Liver (tissue), 9 donors: ENCODE data around the gene CMIP. TPM values are rescaled to one million over a fixed set of nuclear protein-coding genes. Genes with fewer than 3 reads are reported as not detected.

Source experiments
- DNase-seq: peaks from one replicate; pipeline ENCODE4 v3.0.0-alpha.2; 2017; ENCODE audit warnings: low spot score
- H3K27ac ChIP-seq, 2 donors: one replicate each; pipeline ENCODE4 v1.7.0; 2013; ENCODE audit warnings: inconsistent platforms in 2 of 2, low read length in 2 of 2, control low read depth in 1 of 2, low read depth in 1 of 2, mild to moderate bottlenecking in 1 of 2
- H3K27me3 ChIP-seq, 4 donors: one replicate each; pipeline versions ENCODE4 v1.6.1 to v1.7.0; 2013; ENCODE audit warnings: low read length in 3 of 4, inconsistent platforms in 1 of 4, mild to moderate bottlenecking in 1 of 4, moderate library complexity in 1 of 4; ENCODE audit not compliant: control insufficient read depth in 4 of 4, insufficient read depth in 4 of 4
- H3K36me3 ChIP-seq, 4 donors: one replicate each; pipeline versions ENCODE4 v1.6.1 to v1.7.0; 2013; ENCODE audit warnings: low read length in 3 of 4, mild to moderate bottlenecking in 3 of 4, low read depth in 1 of 4, moderate library complexity in 1 of 4; ENCODE audit not compliant: control insufficient read depth in 4 of 4, insufficient read depth in 3 of 4
- H3K4me1 ChIP-seq, 4 donors: one replicate each; pipeline versions ENCODE4 v1.6.1 to v1.7.0; 2013; ENCODE audit warnings: low read length in 3 of 4, mild to moderate bottlenecking in 3 of 4, moderate library complexity in 1 of 4; ENCODE audit not compliant: control insufficient read depth in 4 of 4, insufficient read depth in 4 of 4
- H3K4me3 ChIP-seq, 3 donors: one replicate each; pipeline versions ENCODE4 v1.6.1 to v1.7.0; 2013; ENCODE audit warnings: low read length in 3 of 3, control low read depth in 1 of 3, low read depth in 1 of 3, mild to moderate bottlenecking in 1 of 3
- H3K9ac ChIP-seq, 2 donors: one replicate each; pipeline ENCODE4 v1.7.0; 2013; ENCODE audit warnings: low read length in 2 of 2, mild to moderate bottlenecking in 2 of 2, moderate library complexity in 2 of 2, control low read depth in 1 of 2, low read depth in 1 of 2
- H3K9me3 ChIP-seq, 4 donors: one replicate each; pipeline versions ENCODE4 v1.6.1 to v1.7.0; 2013; ENCODE audit warnings: low read length in 3 of 4; ENCODE audit not compliant: control insufficient read depth in 4 of 4
- EGR1 ChIP-seq, 2 donors: IDR thresholded peaks; 2 replicates each; pipeline ENCODE4 v1.6.1; 2016 to 2018; ENCODE audit warnings: antibody characterized with exemption in 2 of 2, low read depth in 2 of 2
- FOXA1 ChIP-seq: IDR thresholded peaks from 2 replicates; pipeline ENCODE4 v1.6.1; 2016; ENCODE audit warnings: antibody characterized with exemption
- FOXA2 ChIP-seq: IDR thresholded peaks from 2 replicates; pipeline ENCODE4 v1.6.1; 2016; ENCODE audit warnings: antibody characterized with exemption
- GABPA ChIP-seq, 2 donors: IDR thresholded peaks in 1 of 2; conservative IDR thresholded peaks in 1 of 2; 2 replicates each; pipeline ENCODE4 v1.6.1; 2016; ENCODE audit warnings: antibody characterized with exemption in 2 of 2, mild to moderate bottlenecking in 1 of 2, moderate library complexity in 1 of 2
- HNF4A ChIP-seq, 2 donors: conservative IDR thresholded peaks; 2 replicates each; pipeline ENCODE4 v1.6.1; 2016; ENCODE audit warnings: antibody characterized with exemption in 2 of 2, mild to moderate bottlenecking in 2 of 2
- HNF4G ChIP-seq: IDR thresholded peaks from 2 replicates; pipeline ENCODE4 v1.6.1; 2016; ENCODE audit warnings: antibody characterized with exemption
- JUND ChIP-seq, 2 donors: IDR thresholded peaks; 2 replicates each; pipeline ENCODE4 v1.6.1; 2016; ENCODE audit warnings: antibody characterized with exemption in 2 of 2
- MAX ChIP-seq: IDR thresholded peaks from 2 replicates; pipeline ENCODE4 v1.6.1; 2016; ENCODE audit warnings: antibody characterized with exemption
- NR2F2 ChIP-seq: IDR thresholded peaks from 2 replicates; pipeline ENCODE4 v1.6.1; 2016; ENCODE audit warnings: antibody characterized with exemption
- RAD21 ChIP-seq, 2 donors: IDR thresholded peaks; 2 replicates each; pipeline ENCODE4 v1.6.1; 2016; ENCODE audit warnings: antibody characterized with exemption in 2 of 2, mild to moderate bottlenecking in 2 of 2
- RXRA ChIP-seq, 2 donors: IDR thresholded peaks; 2 replicates each; pipeline ENCODE4 v1.6.1; 2017 to 2018; ENCODE audit warnings: antibody characterized with exemption in 2 of 2, mild to moderate bottlenecking in 1 of 2
- SP1 ChIP-seq: IDR thresholded peaks from 2 replicates; pipeline ENCODE4 v1.6.1; 2018; ENCODE audit warnings: antibody characterized with exemption, mild to moderate bottlenecking
- TAF1 ChIP-seq: conservative IDR thresholded peaks from 2 replicates; pipeline ENCODE4 v1.6.1; 2016; ENCODE audit warnings: antibody characterized with exemption, mild to moderate bottlenecking
- YY1 ChIP-seq: IDR thresholded peaks from 2 replicates; pipeline ENCODE4 v1.6.1; 2016; ENCODE audit warnings: antibody characterized with exemption, mild to moderate bottlenecking
- ZBTB33 ChIP-seq: IDR thresholded peaks from 2 replicates; pipeline ENCODE4 v1.6.1; 2016; ENCODE audit warnings: antibody characterized with exemption
- WGBS: extraction: QIAGEN DNeasy Blood & Tissue Kit; methylation state at CpG from one replicate; pipeline ENCODE4 v1.1.7; 2013; 5-methylcytosine and 5-hydroxymethylcytosine counted together
- polyA plus RNA-seq, 2 donors: library from polyadenylated mRNA; stranded (reverse) in 1 of 2; unstranded in 1 of 2; fragments of 200-250 nt in 1 of 2; fragments of >200 nt in 1 of 2; fragmentation: Nextera tagmentation in 1 of 2; extraction: Ambion mirVana in 1 of 2; gene quantifications; one replicate each; pipeline versions ENCODE4 v1.2.1 to v1.2.3, GENCODE V29; 2013 to 2015
- total RNA-seq, 2 donors: library from RNA; depleted of rRNA; stranded (reverse); fragments of >200 nt; gene quantifications; one replicate each; pipeline ENCODE4 v1.2.3, GENCODE V29; 2014
- TF ChIP-seq, protein P1 (sequence below): fragments of 150-350 bp; IDR thresholded peaks from 2 replicates; pipeline ENCODE4 v1.5.1; 2017; ENCODE audit warnings: improper control_type of control experiment, low read depth, low read length; ENCODE audit not compliant: missing input control
- donor health status: healthy.
- donor health status: healthy.
- donor health status: healthy.
- donor health status: healthy.
- donor health status: healthy.

CMIP gene
- total and polyA plus RNA-seq, 4 donors, result 1.7 to 15.6 (median 10.1) TPM

DNA sequence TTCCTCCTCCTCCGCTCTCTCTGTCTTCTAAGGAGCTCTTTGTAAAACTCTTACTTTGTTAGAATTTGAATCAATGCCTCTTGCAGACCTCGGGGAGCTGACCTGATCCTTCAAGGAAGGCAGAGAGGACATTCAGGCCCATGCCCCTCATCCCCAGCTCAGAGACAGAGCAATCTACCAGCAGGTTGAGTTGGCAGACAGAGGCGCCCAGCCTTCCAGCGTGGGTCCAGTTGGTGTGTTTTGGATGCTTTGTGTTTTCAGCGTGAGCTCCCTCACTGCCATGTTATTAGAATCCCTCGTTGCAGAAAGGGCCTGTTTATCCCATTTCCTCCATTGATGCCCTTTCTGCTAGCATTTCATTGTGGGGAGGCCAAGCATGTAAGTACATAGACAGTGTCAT lies 167.1 kb downstream of the CMIP start:
- peaks cover 0 to 7% (median 4%) of the 10 kb centered on the region in 4 donors for H3K36me3 ChIP-seq

DNA sequence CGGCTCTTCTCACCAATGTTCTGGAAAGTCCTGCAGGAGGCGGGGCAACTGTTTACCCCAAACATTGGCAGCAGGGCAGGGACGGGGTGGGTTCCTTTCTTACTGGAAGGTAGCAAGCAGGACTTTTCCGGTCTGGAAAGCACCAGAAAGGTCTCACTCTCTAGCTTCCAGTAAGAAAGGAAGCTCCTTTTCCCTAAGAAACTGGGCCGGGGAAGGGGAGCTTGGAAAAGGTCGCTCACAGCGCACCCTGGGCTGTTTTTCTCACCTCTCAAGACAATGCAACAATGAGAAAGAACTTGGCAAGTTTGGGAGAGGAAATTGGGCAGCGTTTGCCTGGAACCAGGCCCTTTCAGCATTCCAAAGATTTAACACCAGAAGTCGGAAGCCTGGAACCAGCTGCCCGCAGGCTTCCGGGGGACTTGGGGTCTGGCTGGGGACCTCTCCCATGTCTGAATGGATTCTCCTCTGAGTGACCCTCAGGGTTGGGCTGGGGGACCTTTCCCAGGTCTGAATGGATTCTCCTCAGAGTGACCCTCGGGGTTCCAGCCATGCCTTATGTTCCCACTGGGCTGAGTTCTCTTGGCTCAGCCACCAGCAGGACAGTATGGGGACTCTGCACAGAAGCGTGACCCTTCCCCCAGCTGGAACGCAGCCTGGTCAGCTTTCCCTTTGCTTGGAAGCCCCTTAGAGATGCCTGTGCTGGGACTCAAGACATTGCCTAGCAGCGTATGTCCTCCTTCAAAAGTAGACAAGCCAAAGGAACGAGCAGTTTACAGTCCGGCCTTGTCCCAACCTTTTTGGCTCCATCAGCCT lies 167.9 kb downstream of the CMIP start:
- no peaks in the 10 kb centered on the region for H3K27me3 ChIP-seq
- no peak overlapping the region for H3K4me3 ChIP-seq
- peak; percentile 94 for TF ChIP-seq NR2F2
- peak; percentile 31 for TF ChIP-seq SP1
- TF ChIP-seq, protein P1, sequence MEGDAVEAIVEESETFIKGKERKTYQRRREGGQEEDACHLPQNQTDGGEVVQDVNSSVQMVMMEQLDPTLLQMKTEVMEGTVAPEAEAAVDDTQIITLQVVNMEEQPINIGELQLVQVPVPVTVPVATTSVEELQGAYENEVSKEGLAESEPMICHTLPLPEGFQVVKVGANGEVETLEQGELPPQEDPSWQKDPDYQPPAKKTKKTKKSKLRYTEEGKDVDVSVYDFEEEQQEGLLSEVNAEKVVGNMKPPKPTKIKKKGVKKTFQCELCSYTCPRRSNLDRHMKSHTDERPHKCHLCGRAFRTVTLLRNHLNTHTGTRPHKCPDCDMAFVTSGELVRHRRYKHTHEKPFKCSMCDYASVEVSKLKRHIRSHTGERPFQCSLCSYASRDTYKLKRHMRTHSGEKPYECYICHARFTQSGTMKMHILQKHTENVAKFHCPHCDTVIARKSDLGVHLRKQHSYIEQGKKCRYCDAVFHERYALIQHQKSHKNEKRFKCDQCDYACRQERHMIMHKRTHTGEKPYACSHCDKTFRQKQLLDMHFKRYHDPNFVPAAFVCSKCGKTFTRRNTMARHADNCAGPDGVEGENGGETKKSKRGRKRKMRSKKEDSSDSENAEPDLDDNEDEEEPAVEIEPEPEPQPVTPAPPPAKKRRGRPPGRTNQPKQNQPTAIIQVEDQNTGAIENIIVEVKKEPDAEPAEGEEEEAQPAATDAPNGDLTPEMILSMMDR, result no peak
- peak in 1 of 2 donors; percentile 15 for TF ChIP-seq RAD21 (IDR thresholded peaks at IDR 0.05)
- H3K9me3 ChIP-seq, result no peaks in the 10 kb centered on the region
- H3K4me1 ChIP-seq, result peaks cover 0 to 4% (median 0%) of the 10 kb centered on the region in 4 donors
- H3K36me3 ChIP-seq, result peaks cover 0 to 7% (median 3%) of the 10 kb centered on the region in 4 donors
- peak overlapping the region; percentile 48 to 62 for H3K27ac ChIP-seq
- no peak for DNase-seq
- 76% methylated on average over 17 of the region's 17 CpGs for WGBS
- H3K9ac ChIP-seq, result no peak overlapping the region

More for the DNA sequence above, 167.1 kb downstream of the CMIP start:
- Histone ChIP-seq H3K9ac (no peak overlapping the region), H3K9me3 (no peaks in the 10 kb centered on the region), H3K27ac (peak overlapping the region; percentile 48 to 62), H3K4me3 (no peak overlapping the region), H3K4me1 (peaks cover 0 to 4% (median 0%) of the 10 kb centered on the region in 4 donors), H3K27me3 (no peaks in the 10 kb centered on the region)
- 89% methylated on average over 6 of the region's 6 CpGs for WGBS
- no peak for DNase-seq
- no peak for TF ChIP-seq YY1
- no peak for TF ChIP-seq ZBTB33
- no peak for TF ChIP-seq EGR1 (IDR thresholded peaks at IDR 0.05; ENCODE audit: low read depth in 2 of 2)
- no peak for TF ChIP-seq RXRA (IDR thresholded peaks at IDR 0.05)
- no peak for TF ChIP-seq FOXA2
- no peak for TF ChIP-seq GABPA (IDR thresholded peaks at IDR 0.05 in 1 of 2, conservative IDR thresholded peaks at IDR 0.05 in 1 of 2)
- no peak for TF ChIP-seq NR2F2
- TF ChIP-seq TAF1, result no peak
- no peak for TF ChIP-seq RAD21 (IDR thresholded peaks at IDR 0.05)
- TF ChIP-seq HNF4A (conservative IDR thresholded peaks at IDR 0.05), result no peak
- no peak for TF ChIP-seq FOXA1
- no peak for TF ChIP-seq HNF4G
- TF ChIP-seq SP1, result no peak
- TF ChIP-seq JUND (IDR thresholded peaks at IDR 0.05), result no peak
- TF ChIP-seq MAX, result no peak
- TF ChIP-seq, protein P1, result no peak
